ENCODE measurements around the gene FBXL14.

DNA sequence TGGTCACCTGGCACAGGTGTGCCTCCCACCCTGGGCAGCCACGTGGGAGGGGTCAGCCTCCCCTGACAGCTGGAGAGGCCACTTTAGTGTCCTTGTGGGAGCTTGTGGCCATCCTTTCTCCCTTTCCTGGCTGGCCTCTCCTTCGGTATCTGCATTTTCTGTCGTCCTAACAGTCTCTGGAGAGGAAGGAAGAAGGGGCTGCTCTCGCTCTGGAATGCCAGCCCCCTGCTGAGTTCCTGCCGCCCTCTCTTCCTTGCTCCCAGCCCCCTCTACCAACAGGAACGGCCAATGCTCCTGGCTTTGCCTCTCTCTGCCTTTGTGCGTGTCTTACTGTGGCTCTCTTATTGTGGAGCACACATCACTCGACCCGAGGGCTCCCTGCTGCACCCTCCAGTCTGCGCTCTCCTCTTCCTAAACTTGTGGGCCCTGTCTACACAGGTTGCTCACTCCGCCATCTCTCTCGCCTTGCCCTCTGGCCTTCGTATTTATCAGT, 70.8 kb downstream of the FBXL14 start:
- TF ChIP-seq, protein P1, sequence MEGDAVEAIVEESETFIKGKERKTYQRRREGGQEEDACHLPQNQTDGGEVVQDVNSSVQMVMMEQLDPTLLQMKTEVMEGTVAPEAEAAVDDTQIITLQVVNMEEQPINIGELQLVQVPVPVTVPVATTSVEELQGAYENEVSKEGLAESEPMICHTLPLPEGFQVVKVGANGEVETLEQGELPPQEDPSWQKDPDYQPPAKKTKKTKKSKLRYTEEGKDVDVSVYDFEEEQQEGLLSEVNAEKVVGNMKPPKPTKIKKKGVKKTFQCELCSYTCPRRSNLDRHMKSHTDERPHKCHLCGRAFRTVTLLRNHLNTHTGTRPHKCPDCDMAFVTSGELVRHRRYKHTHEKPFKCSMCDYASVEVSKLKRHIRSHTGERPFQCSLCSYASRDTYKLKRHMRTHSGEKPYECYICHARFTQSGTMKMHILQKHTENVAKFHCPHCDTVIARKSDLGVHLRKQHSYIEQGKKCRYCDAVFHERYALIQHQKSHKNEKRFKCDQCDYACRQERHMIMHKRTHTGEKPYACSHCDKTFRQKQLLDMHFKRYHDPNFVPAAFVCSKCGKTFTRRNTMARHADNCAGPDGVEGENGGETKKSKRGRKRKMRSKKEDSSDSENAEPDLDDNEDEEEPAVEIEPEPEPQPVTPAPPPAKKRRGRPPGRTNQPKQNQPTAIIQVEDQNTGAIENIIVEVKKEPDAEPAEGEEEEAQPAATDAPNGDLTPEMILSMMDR (IDR thresholded peaks at IDR 0.05), result no peak
- no peak for TF ChIP-seq POLR2A (IDR thresholded peaks at IDR 0.05)

Data from ovary (tissue), 3 donors.